ENCODE measurements around the gene NLGN1. TPM values are rescaled to one million over a fixed set of nuclear protein-coding genes. Genes with fewer than 3 reads are reported as not detected.

The NLGN1 gene
- total RNA-seq, 1 donor, result 6.1 TPM

DNA sequence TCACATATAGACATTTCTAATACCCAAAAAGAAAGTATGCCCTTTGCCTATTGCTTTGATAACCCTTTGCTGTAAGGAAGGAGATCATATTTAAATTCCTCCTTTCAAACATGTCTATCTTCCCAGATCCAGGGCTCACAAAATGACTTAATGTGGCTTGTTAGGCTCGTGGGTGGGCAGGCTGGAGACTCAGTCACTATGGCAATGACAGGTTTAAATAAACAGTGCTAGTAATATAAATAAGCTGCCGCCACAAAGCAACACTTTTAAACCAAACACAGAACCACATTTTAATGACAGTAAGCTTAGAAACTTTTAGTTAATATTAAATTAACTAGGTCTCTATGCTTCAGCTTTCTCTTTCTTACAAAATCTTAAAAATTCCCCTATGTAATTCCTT, 845.6 kb downstream of the NLGN1 start:
- peak; percentile 27 for DNase-seq (ENCODE audit: low read depth)
- H3K4me3 ChIP-seq (ENCODE audit: low read depth, low read length), result no peak overlapping the region
- TF ChIP-seq, protein P1, sequence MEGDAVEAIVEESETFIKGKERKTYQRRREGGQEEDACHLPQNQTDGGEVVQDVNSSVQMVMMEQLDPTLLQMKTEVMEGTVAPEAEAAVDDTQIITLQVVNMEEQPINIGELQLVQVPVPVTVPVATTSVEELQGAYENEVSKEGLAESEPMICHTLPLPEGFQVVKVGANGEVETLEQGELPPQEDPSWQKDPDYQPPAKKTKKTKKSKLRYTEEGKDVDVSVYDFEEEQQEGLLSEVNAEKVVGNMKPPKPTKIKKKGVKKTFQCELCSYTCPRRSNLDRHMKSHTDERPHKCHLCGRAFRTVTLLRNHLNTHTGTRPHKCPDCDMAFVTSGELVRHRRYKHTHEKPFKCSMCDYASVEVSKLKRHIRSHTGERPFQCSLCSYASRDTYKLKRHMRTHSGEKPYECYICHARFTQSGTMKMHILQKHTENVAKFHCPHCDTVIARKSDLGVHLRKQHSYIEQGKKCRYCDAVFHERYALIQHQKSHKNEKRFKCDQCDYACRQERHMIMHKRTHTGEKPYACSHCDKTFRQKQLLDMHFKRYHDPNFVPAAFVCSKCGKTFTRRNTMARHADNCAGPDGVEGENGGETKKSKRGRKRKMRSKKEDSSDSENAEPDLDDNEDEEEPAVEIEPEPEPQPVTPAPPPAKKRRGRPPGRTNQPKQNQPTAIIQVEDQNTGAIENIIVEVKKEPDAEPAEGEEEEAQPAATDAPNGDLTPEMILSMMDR (IDR thresholded peaks at IDR 0.05; ENCODE audit: insufficient read depth, low read length), result no peak

DNA sequence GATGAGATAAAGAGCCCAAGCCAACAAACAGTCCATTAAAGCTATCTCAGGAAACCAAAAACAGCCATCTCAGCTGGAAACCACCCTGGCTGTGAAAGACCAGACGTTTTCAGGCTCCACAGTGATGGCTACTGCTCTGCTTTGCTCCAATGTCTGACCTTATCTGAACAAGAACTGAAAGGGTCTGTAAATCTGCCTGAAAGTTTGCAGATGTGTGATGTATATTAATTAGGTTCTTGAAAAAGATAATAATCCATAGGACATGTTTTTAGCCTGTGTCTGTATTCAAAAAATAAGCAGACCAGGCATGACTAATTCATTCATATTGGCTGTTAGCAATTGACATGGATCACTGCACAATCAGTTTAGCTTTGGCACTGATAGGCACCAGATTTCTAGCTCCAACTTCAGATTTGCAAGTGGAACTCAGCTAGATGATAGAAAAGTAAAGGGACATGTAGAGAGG, 850.2 kb downstream of the NLGN1 start:
- TF ChIP-seq, protein P1 (IDR thresholded peaks at IDR 0.05; ENCODE audit: insufficient read depth, low read length), result no peak
- DNase-seq (ENCODE audit: low read depth), result no peak
- no peak overlapping the region for H3K4me3 ChIP-seq (ENCODE audit: low read depth, low read length)

DNA sequence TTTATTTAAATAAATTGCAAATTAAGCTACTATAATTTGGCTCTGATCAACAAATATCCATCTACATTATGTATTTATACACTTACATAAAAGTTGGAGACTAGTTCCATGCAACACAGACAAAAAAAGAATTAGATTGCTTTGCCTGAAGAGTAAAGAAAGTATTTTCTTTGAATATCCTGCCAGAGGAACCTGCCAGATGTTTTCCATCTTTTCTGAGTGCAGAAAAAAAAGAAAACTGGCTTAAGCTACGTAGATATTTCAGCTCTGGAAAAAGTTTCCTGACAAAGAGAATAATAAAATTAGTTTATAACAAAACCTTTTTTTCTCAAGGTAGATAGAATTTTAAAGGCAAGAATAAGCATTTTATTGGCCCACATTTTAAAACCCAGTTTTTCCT, 854.1 kb downstream of the NLGN1 start:
- peak; percentile 73 for DNase-seq (ENCODE audit: low read depth)
- TF ChIP-seq, protein P1 (IDR thresholded peaks at IDR 0.05; ENCODE audit: insufficient read depth, low read length), result no peak

DNA sequence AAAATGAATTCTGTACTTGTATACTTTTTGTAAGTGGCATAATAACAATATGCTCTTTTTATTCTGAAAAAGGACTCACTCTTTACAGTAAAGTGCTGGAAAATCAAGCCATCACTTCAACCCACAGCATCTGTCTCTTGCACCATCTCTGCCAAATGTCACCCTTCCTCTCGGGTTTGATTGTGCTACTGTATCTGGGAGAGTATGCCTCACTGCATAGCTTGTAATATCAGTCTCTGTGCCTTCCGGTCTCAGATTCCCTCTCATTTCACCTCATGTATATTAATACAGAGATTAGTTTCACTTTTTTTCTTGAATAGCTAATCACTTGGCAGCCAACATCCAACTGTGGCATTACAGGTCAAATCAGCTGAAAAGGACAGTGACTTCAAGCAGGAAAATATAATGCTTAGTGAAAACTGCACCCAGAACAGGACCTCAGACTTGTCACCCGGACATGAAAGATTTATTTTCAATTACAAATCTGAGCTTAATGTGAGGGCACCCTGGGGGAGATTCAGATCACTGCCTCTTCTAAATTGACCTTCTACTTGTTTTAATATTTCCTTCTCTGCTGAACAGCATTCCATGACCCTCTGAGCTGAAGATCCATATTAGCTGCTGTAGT, 855.8 kb downstream of the NLGN1 start:
- no peak overlapping the region for H3K4me3 ChIP-seq (ENCODE audit: low read depth, low read length)
- no peak for DNase-seq (ENCODE audit: low read depth)
- TF ChIP-seq, protein P1 (IDR thresholded peaks at IDR 0.05; ENCODE audit: insufficient read depth, low read length), result no peak

More for the DNA sequence above, 854.1 kb downstream of the NLGN1 start:
- no peak overlapping the region for H3K4me3 ChIP-seq (ENCODE audit: low read depth, low read length)

DNA sequence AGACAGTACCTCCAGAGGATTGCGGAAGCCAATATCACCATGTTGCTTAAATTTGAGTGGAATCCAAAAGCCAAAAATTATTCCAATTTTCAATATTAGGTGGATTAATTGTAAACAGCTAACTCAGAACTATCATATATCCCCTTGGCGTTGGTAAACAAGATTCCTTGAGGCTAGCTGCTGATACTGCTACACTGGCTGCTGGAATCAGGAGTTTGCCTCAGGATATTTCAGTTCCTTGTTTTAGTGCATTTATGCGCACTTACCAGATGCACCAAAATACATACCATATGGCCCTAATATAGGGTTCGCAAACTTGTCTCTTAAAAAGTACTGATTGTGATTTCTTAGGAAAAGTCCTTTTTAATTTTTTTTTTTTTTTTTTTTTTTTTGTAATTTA, 856.4 kb downstream of the NLGN1 start:
- DNase-seq (ENCODE audit: low read depth), result no peak
- no peak overlapping the region for H3K4me3 ChIP-seq (ENCODE audit: low read depth, low read length)
- TF ChIP-seq, protein P1 (IDR thresholded peaks at IDR 0.05; ENCODE audit: insufficient read depth, low read length), result no peak

DNA sequence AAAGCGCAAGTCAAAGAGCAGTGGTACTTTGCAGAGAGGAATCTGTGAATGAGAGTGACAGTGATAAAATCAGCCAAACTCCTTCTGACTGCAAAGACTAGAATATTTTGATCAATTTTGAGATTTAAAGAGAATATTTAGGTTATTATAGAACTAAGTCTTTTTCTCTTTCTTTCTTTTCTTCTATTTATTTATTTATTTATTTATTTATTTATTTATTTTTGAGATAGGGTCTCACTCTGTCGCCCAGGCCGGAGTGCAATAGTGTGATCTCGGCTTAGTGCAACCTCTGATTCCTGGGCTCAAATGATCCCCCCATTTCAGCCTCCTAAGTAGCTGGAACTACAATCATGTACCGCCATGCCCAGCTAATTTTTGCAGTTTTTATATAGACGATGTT, 857.9 kb downstream of the NLGN1 start:
- H3K4me3 ChIP-seq (ENCODE audit: low read depth, low read length), result no peak overlapping the region
- no peak for DNase-seq (ENCODE audit: low read depth)
- TF ChIP-seq, protein P1 (IDR thresholded peaks at IDR 0.05; ENCODE audit: insufficient read depth, low read length), result no peak

DNA sequence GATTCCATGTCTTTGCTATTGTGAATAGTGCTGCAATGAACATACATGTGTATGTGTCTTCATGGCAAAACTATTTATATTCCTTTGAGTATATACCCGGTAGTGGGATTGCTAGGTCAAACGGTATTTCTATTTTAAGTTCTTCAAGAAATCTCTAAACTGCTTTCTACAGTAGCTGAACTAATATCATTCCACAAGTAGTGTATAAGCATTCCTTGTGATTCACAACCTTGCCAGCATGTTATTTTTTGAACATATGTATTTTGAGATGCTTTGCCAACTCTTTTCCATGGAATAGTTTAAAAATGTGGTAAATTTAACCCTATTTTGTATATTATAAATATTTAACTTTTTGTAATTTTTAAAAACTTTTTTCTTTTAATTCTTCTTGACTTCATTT, 868.9 kb downstream of the NLGN1 start:
- no peak overlapping the region for H3K4me3 ChIP-seq (ENCODE audit: low read depth, low read length)
- TF ChIP-seq, protein P1 (IDR thresholded peaks at IDR 0.05; ENCODE audit: insufficient read depth, low read length), result no peak
- no peak for DNase-seq (ENCODE audit: low read depth)
